MM.1S (cell line): ENCODE results near the gene SNX18.

Source experiments
- DNase-seq: peaks from one replicate; pipeline ENCODE4 v3.0.0-alpha.2; 2015
- H2AFZ ChIP-seq: fragments of 300-600 bp; sonication (generic); 2 replicates; pipeline ENCODE4 v1.6.0; 2016; ENCODE audit warnings: antibody characterized with exemption, low read length
- H3F3A ChIP-seq: fragments of 300-600 bp; sonication (generic); 2 replicates; pipeline ENCODE4 v1.6.1; 2016; ENCODE audit warnings: mild to moderate bottlenecking, antibody characterized with exemption, low read length, moderate library complexity, mixed read lengths; ENCODE audit not compliant: insufficient read depth
- H3K27ac ChIP-seq: fragments of 300-600 bp; sonication (generic); 2 replicates; pipeline ENCODE4 v1.5.1; 2016; ENCODE audit warnings: mild to moderate bottlenecking, low read length
- H3K27me3 ChIP-seq: fragments of 300-600 bp; sonication (generic); replicated peaks from 2 replicates; pipeline ENCODE4 v1.6.0; 2016; ENCODE audit warnings: low read length; ENCODE audit not compliant: insufficient read depth
- H3K36me3 ChIP-seq: fragments of 300-600 bp; sonication (generic); replicated peaks from 2 replicates; pipeline ENCODE4 v1.6.1; 2016; ENCODE audit warnings: mild to moderate bottlenecking, low read length, mixed read lengths; ENCODE audit not compliant: insufficient read depth
- H3K4me1 ChIP-seq: fragments of 300-600 bp; sonication (generic); 2 replicates; pipeline ENCODE4 v1.6.1; 2016; ENCODE audit warnings: low read length, mixed read lengths
- H3K4me2 ChIP-seq: fragments of 300-600 bp; sonication (generic); 2 replicates; pipeline ENCODE4 v1.6.0; 2016; ENCODE audit warnings: low read depth, low read length
- H3K4me3 ChIP-seq: fragments of 300-600 bp; sonication (generic); 2 replicates; pipeline ENCODE4 v1.5.1; 2016; ENCODE audit warnings: low read length, mixed read lengths
- H3K79me2 ChIP-seq: fragments of 300-600 bp; sonication (generic); 2 replicates; pipeline ENCODE4 v1.6.1; 2016; ENCODE audit warnings: mixed run types, low read length, mixed read lengths
- H3K9ac ChIP-seq: fragments of 300-600 bp; sonication (generic); 2 replicates; pipeline ENCODE4 v1.6.1; 2016; ENCODE audit warnings: low read length, mixed read lengths
- H3K9me2 ChIP-seq: fragments of 300-600 bp; sonication (generic); replicated peaks from 2 replicates; pipeline ENCODE4 v1.6.1; 2016; ENCODE audit warnings: mild to moderate bottlenecking, low read length, mixed read lengths; ENCODE audit not compliant: insufficient read depth
- H3K9me3 ChIP-seq: fragments of 300-600 bp; sonication (generic); replicated peaks from 2 replicates; pipeline ENCODE4 v1.6.1; 2016; ENCODE audit warnings: mild to moderate bottlenecking, low read length, mixed read lengths; ENCODE audit not compliant: insufficient read depth
- H4K20me1 ChIP-seq: fragments of 300-600 bp; sonication (generic); 2 replicates; pipeline ENCODE4 v1.6.1; 2016; ENCODE audit warnings: mild to moderate bottlenecking, low read length, moderate library complexity, mixed read lengths; ENCODE audit not compliant: insufficient read depth
- EZH2 ChIP-seq: fragments of 300-600 bp; sonication (generic); optimal IDR thresholded peaks from 2 replicates; pipeline ENCODE3; 2017; ENCODE audit warnings: low read depth, mild to moderate bottlenecking, antibody characterized with exemption, low read length, mixed read lengths
- EZH2phosphoT487 ChIP-seq: fragments of 300-600 bp; sonication (generic); IDR thresholded peaks from 2 replicates; pipeline ENCODE4 v1.6.1; 2018; ENCODE audit warnings: antibody characterized with exemption, low read length
- TF ChIP-seq, protein P1 (sequence below): fragments of 300-600 bp; sonication (generic); IDR thresholded peaks from 2 replicates; pipeline ENCODE4 v1.5.1; 2016; ENCODE audit warnings: antibody characterized with exemption, low read length, mixed read lengths

The SNX18 gene

GRCh38 chr5:54545796-54546195 is 28.2 kb downstream of the SNX18 start:
- no peaks in the 10 kb centered on the region for H3K36me3 ChIP-seq
- TF ChIP-seq EZH2phosphoT487 (no peak), EZH2 (no peak)
- TF ChIP-seq, protein P1, sequence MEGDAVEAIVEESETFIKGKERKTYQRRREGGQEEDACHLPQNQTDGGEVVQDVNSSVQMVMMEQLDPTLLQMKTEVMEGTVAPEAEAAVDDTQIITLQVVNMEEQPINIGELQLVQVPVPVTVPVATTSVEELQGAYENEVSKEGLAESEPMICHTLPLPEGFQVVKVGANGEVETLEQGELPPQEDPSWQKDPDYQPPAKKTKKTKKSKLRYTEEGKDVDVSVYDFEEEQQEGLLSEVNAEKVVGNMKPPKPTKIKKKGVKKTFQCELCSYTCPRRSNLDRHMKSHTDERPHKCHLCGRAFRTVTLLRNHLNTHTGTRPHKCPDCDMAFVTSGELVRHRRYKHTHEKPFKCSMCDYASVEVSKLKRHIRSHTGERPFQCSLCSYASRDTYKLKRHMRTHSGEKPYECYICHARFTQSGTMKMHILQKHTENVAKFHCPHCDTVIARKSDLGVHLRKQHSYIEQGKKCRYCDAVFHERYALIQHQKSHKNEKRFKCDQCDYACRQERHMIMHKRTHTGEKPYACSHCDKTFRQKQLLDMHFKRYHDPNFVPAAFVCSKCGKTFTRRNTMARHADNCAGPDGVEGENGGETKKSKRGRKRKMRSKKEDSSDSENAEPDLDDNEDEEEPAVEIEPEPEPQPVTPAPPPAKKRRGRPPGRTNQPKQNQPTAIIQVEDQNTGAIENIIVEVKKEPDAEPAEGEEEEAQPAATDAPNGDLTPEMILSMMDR: no peak
- H3K27ac ChIP-seq: no peak overlapping the region
- no peaks in the 10 kb centered on the region for H3K9me3 ChIP-seq
- no peak overlapping the region for H3K4me3 ChIP-seq
- no peaks in the 10 kb centered on the region for H3F3A ChIP-seq
- DNase-seq: no peak
- H3K4me2 ChIP-seq: no peak overlapping the region
- H2AFZ ChIP-seq: no peak overlapping the region
- no peaks in the 10 kb centered on the region for H3K27me3 ChIP-seq
- no peaks in the 10 kb centered on the region for H3K9me2 ChIP-seq
- no peaks in the 10 kb centered on the region for H4K20me1 ChIP-seq
- H3K4me1 ChIP-seq: peaks cover 3% of the 10 kb centered on the region
- peaks cover 55% of the 10 kb centered on the region for H3K79me2 ChIP-seq
- no peak overlapping the region for H3K9ac ChIP-seq

GRCh38 chr5:54547711-54548250 is 30.2 kb downstream of the SNX18 start:
- Histone ChIP-seq H2AFZ (no peak overlapping the region), H3K27ac (no peak overlapping the region), H3K27me3 (no peaks in the 10 kb centered on the region), H3K4me3 (no peak overlapping the region), H3K9ac (no peak overlapping the region), H3F3A (no peaks in the 10 kb centered on the region), H3K4me2 (no peak overlapping the region), H3K79me2 (peaks cover 36% of the 10 kb centered on the region), H3K4me1 (no peaks in the 10 kb centered on the region), H3K36me3 (no peaks in the 10 kb centered on the region), H3K9me3 (no peaks in the 10 kb centered on the region), H3K9me2 (no peaks in the 10 kb centered on the region), H4K20me1 (no peaks in the 10 kb centered on the region)
- DNase-seq: no peak
- TF ChIP-seq, protein P1: no peak
- TF ChIP-seq EZH2: no peak
- no peak for TF ChIP-seq EZH2phosphoT487

DNA sequence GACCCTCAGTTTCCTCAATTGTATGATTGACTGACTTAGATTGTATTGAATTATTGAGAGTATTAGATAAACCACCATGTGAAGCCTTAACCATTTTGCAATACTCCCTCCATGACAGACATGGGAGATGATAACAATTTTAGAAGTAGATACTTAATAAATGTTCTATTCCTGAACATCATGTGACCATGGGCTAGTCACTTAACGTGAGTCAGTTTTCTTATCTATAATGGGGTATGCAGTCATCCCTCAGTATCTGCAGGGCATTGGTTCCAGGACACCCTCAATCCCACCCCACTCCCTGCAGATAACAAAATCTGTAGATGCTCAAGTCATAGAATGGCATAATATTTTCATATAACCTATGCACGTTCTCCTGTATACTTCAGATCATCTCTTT is 31.0 kb downstream of the SNX18 start:
- Histone ChIP-seq H3F3A (no peaks in the 10 kb centered on the region), H3K79me2 (peaks cover 30% of the 10 kb centered on the region), H3K4me2 (no peak overlapping the region), H3K9me2 (no peaks in the 10 kb centered on the region), H2AFZ (no peak overlapping the region), H3K9me3 (no peaks in the 10 kb centered on the region), H3K27me3 (no peaks in the 10 kb centered on the region), H3K36me3 (no peaks in the 10 kb centered on the region), H3K4me1 (no peaks in the 10 kb centered on the region), H3K9ac (no peak overlapping the region), H4K20me1 (no peaks in the 10 kb centered on the region), H3K4me3 (no peak overlapping the region), H3K27ac (no peak overlapping the region)
- no peak for TF ChIP-seq EZH2phosphoT487
- TF ChIP-seq, protein P1: no peak
- TF ChIP-seq EZH2: no peak
- no peak for DNase-seq
